HEK293 (cell line): ENCODE results near the gene MOB2.

Experiments used
- CTCF ChIP-seq: fragments of 450-650 bp; formaldehyde crosslinking; IDR thresholded peaks from 2 replicates; pipeline ENCODE4 v1.5.1; 2016; ENCODE audit warnings: missing biosample characterization, missing genetic modification characterization
- PATZ1 ChIP-seq: fragments of 450-650 bp; formaldehyde crosslinking; IDR thresholded peaks from 2 replicates; pipeline ENCODE4 v1.5.1; 2016; ENCODE audit warnings: missing biosample characterization, missing genetic modification characterization
- PBX3 ChIP-seq: sonication (generic); formaldehyde crosslinking; IDR thresholded peaks from 2 replicates; pipeline ENCODE4 v1.8.1; 2022; ENCODE audit warnings: mild to moderate bottlenecking, moderate library complexity, missing genetic modification reagents
- SCRT1 ChIP-seq: fragments of 450-650 bp; formaldehyde crosslinking; IDR thresholded peaks from 2 replicates; pipeline ENCODE4 v1.5.1; 2016; ENCODE audit warnings: missing biosample characterization, missing genetic modification characterization, borderline replicate concordance
- SP2 ChIP-seq: fragments of 450-650 bp; formaldehyde crosslinking; IDR thresholded peaks from 2 replicates; pipeline ENCODE4 v1.5.1; 2016; ENCODE audit warnings: missing biosample characterization, missing genetic modification characterization
- YY1 ChIP-seq: fragments of 450-650 bp; formaldehyde crosslinking; IDR thresholded peaks from 2 replicates; pipeline ENCODE4 v1.5.1; 2018; ENCODE audit warnings: missing biosample characterization, missing genetic modification characterization
- ZNF138 ChIP-seq: fragments of 450-650 bp; formaldehyde crosslinking; IDR thresholded peaks from 2 replicates; pipeline ENCODE4 v1.5.1; 2016; ENCODE audit warnings: missing biosample characterization, missing genetic modification characterization, borderline replicate concordance
- ZNF140 ChIP-seq: fragments of 450-650 bp; formaldehyde crosslinking; IDR thresholded peaks from 2 replicates; pipeline ENCODE4 v1.5.1; 2016; ENCODE audit warnings: missing biosample characterization, missing genetic modification characterization
- ZNF155 ChIP-seq: fragments of 450-650 bp; formaldehyde crosslinking; IDR thresholded peaks from 2 replicates; pipeline ENCODE4 v1.5.1; 2016; ENCODE audit warnings: missing biosample characterization, missing genetic modification characterization
- ZNF266 ChIP-seq: fragments of 450-650 bp; formaldehyde crosslinking; IDR thresholded peaks from 2 replicates; pipeline ENCODE4 v1.5.1; 2016; ENCODE audit warnings: missing biosample characterization, missing genetic modification characterization, low read depth
- ZNF433 ChIP-seq: fragments of 450-650 bp; formaldehyde crosslinking; IDR thresholded peaks from 2 replicates; pipeline ENCODE4 v1.5.1; 2016; ENCODE audit warnings: missing biosample characterization, missing genetic modification characterization, low read depth
- ZNF704 ChIP-seq: fragments of 450-650 bp; formaldehyde crosslinking; IDR thresholded peaks from 2 replicates; pipeline ENCODE4 v1.5.1; 2016; ENCODE audit warnings: missing biosample characterization, missing genetic modification characterization
- ZXDB ChIP-seq: fragments of 450-650 bp; formaldehyde crosslinking; IDR thresholded peaks from 2 replicates; pipeline ENCODE4 v1.5.1; 2016; ENCODE audit warnings: missing biosample characterization, missing genetic modification characterization

GRCh38 chr11:1499261-1499890 lies 12.8 kb upstream of the MOB2 start:
- TF ChIP-seq ZNF704 (no peak), PBX3 (CRISPR knock-in tag) (no peak), ZNF140 (tag by site-specific recombination) (no peak), SCRT1 (no peak), ZNF155 (tag by site-specific recombination) (no peak), CTCF (no peak), SP2 (tag by site-specific recombination) (no peak), ZNF433 (tag by site-specific recombination) (no peak), ZNF138 (tag by site-specific recombination) (no peak), ZNF266 (no peak), ZXDB (no peak), PATZ1 (tag by site-specific recombination) (no peak), YY1 (tag by site-specific recombination) (no peak)
